ENCODE results near the gene PPP1R12B. TPM values are rescaled to one million over a fixed set of nuclear protein-coding genes. Genes with fewer than 3 reads are reported as not detected.

Gene PPP1R12B
- total and polyA plus RNA-seq, 2 donors (not counting 3 experiments of a cell fraction or from before 2014, with no cell fraction given) = 8.4 to 11.5 TPM

GRCh38 chr1:202310746-202311145 lies 37.8 kb upstream of the PPP1R12B start:
- no peaks in the 10 kb centered on the region for H3K9me1 ChIP-seq (replicated peaks; ENCODE audit: control insufficient read depth, extremely low read depth, insufficient read depth, low read length)
- H4K20me1 ChIP-seq (replicated peaks; ENCODE audit: control insufficient read depth, extremely low read depth, insufficient read depth, low read length) = no peaks in the 10 kb centered on the region
- dilution Hi-C loops (cut with MboI; ENCODE audit: extremely low pct_ligation_motif_present, low sequenced_read_pairs) (loop anchor here (25.0 kb wide), 1 partner anchor 98 kb away; no protein-coding TSS in a partner anchor), intact Hi-C loops (cut with micrococcal nuclease) (no loop called here)
- DNase-seq (ENCODE audit: low read depth, low spot score) (no peak), FAIRE-seq (no peak)
- H3K9me3 ChIP-seq (replicated peaks; ENCODE audit: control insufficient read depth, insufficient read depth, low read length) = no peaks in the 10 kb centered on the region
- no TSS peak for BruUV-seq (replicated peaks)
- POLR2A ChIA-PET = no interaction called here
- H2AFZ ChIP-seq (ENCODE audit: low read depth, low read length) = no peak overlapping the region
- H3K4me3 ChIP-seq (replicated peaks in 1 of 3; ENCODE audit: insufficient read depth in 1 of 3, low read depth in 1 of 3, low read length in 3 of 3) = no peak overlapping the region
- no peak for TF ChIP-seq FOS (IDR thresholded peaks at IDR 0.05; ENCODE audit: borderline replicate concordance, insufficient read depth, low read length)
- TF ChIP-seq JUN (IDR thresholded peaks at IDR 0.05; ENCODE audit: borderline replicate concordance, insufficient read depth, insufficient read length, low read depth) = no peak
- TF ChIP-seq CTCF (IDR thresholded peaks at IDR 0.05; ENCODE audit: extremely low read depth in 1 of 2, insufficient read depth in 1 of 2, low read depth in 1 of 2, low read length in 2 of 2) = no peak
- no peak for TF ChIP-seq GATA2 (IDR thresholded peaks at IDR 0.05; ENCODE audit: insufficient read depth, insufficient read length, low read depth, low read length)
- TF ChIP-seq EZH2 (IDR thresholded peaks at IDR 0.05; ENCODE audit: borderline replicate concordance, low read depth, low read length, severe bottlenecking) = no peak
- no peak for TF ChIP-seq MYC (IDR thresholded peaks at IDR 0.05; ENCODE audit: low read depth, low read length)
- no peak for TF ChIP-seq MAX (IDR thresholded peaks at IDR 0.05; ENCODE audit: insufficient read depth, insufficient read length)
- peaks cover 9% of the 10 kb centered on the region for H3K4me1 ChIP-seq (ENCODE audit: control insufficient read depth, extremely low read depth, insufficient read depth, low read length)
- H3K4me2 ChIP-seq (ENCODE audit: insufficient read depth, low read length) = no peak overlapping the region
- H3K79me2 ChIP-seq (ENCODE audit: control insufficient read depth, insufficient read depth, low read length) = no peaks in the 10 kb centered on the region
- CTCF ChIA-PET = interaction anchor here (3.0 to 8.4 kb wide), 3 partner anchors 37 to 118 kb away, joined by 9 to 121 read pairs (median 117); partner anchors contain the start of gene LGR6
- H3K27me3 ChIP-seq (ENCODE audit: control insufficient read depth in 2 of 2, insufficient read depth in 2 of 2, low read length in 2 of 2) = no peaks in the 10 kb centered on the region
- no peak overlapping the region for H3K9ac ChIP-seq (replicated peaks; ENCODE audit: extremely low read depth, insufficient read depth, low read length)
- H3K27ac ChIP-seq (ENCODE audit: insufficient read depth, low read depth, low read length) = no peak overlapping the region
- H3K36me3 ChIP-seq (ENCODE audit: control insufficient read depth in 2 of 2, extremely low read depth in 1 of 2, insufficient read depth in 2 of 2, low read length in 2 of 2) = no peaks in the 10 kb centered on the region
